Measurements from ENCODE around the gene COBL. TPM values are rescaled to one million over a fixed set of nuclear protein-coding genes. Genes with fewer than 3 reads are reported as not detected.

COBL gene
- total and polyA plus RNA-seq, 2 of the 4 experiments (the other 2 are of a cell fraction): under 0.01 TPM; not detected in 1

GRCh38 chr7:51067258-51067657 lies 249.4 kb downstream of the COBL start:
- intact Hi-C loops (cut with micrococcal nuclease): loop anchor here (1.0 to 10.0 kb wide), 5 partner anchors 274 to 599 kb away; partner anchors contain the start of gene GRB10
- in situ Hi-C loops (cut with MboI; ENCODE audit: low sequenced_read_pairs): loop anchor here (25.0 kb wide), 1 partner anchor 280 kb away; the partner anchor contains the start of gene GRB10
- Histone ChIP-seq H3K4me2 (ENCODE audit: low read depth, low read length) (no peak overlapping the region), H3K14ac (replicated peaks; ENCODE audit: low read depth, low read length) (no peak overlapping the region), H2BK5ac (ENCODE audit: low read depth, low read length, poor library complexity, severe bottlenecking) (no peak overlapping the region), H3K27ac (ENCODE audit: insufficient read depth, low read length) (no peak overlapping the region), H3K4ac (ENCODE audit: low read depth, low read length) (no peak overlapping the region), H2AFZ (replicated peaks; ENCODE audit: low read length, poor library complexity) (no peak overlapping the region), H3K56ac (ENCODE audit: extremely low read depth, insufficient read depth, low read length) (no peak overlapping the region), H3K4me1 (ENCODE audit: control insufficient read depth, insufficient read depth, low read length) (no peaks in the 10 kb centered on the region), H4K8ac (ENCODE audit: low read depth in 2 of 2, low read length in 2 of 2) (no peak overlapping the region), H3K9me1 (ENCODE audit: insufficient read depth, low read length) (no peaks in the 10 kb centered on the region), H3K23ac (ENCODE audit: low read depth, low read length) (no peak overlapping the region), H4K20me1 (ENCODE audit: insufficient read depth, low read length) (no peaks in the 10 kb centered on the region), H3K18ac (ENCODE audit: low read depth, low read length) (no peak overlapping the region), H4K5ac (ENCODE audit: low read depth, low read length) (no peak overlapping the region), H2AK9ac (replicated peaks; ENCODE audit: low read depth, low read length, poor library complexity) (no peak overlapping the region), H2BK120ac (ENCODE audit: low read depth, low read length) (no peak overlapping the region), H3K4me3 (ENCODE audit: insufficient read depth, low read depth, low read length) (no peak overlapping the region), H3K9me3 (ENCODE audit: control insufficient read depth, insufficient read depth, low read length) (no peaks in the 10 kb centered on the region), H3K27me3 (ENCODE audit: control insufficient read depth, insufficient read depth, low read length) (peaks cover 13% of the 10 kb centered on the region; the same call in 1 of the 2 replicates), H3K79me1 (ENCODE audit: low read depth in 1 of 2, low read length in 2 of 2) (no peaks in the 10 kb centered on the region), H3K36me3 (ENCODE audit: control insufficient read depth, insufficient read depth, low read length) (no peaks in the 10 kb centered on the region), H2AK5ac (ENCODE audit: low read depth, low read length) (no peak overlapping the region), H2BK20ac (ENCODE audit: low read depth, low read length) (no peak overlapping the region), H4K91ac (ENCODE audit: insufficient read depth, low read depth, low read length) (no peak overlapping the region), H3K9ac (ENCODE audit: low read depth, low read length) (no peak overlapping the region), H2BK15ac (ENCODE audit: low read depth, low read length) (no peak overlapping the region)
- ChIA-PET POLR2A (ENCODE audit: unreplicated experiment) (no interaction called here), CTCF (interaction anchor here (0.6 to 1.5 kb wide), 4 partner anchors 23 to 599 kb away, joined by 3 to 8 read pairs (median 4); no protein-coding TSS in a partner anchor)
- ATAC-seq (ENCODE audit: low read depth): peak; percentile 32
- BruUV-seq (replicated peaks): no TSS peak
- dilution Hi-C loops (cut with HindIII; ENCODE audit: low sequenced_read_pairs, unreplicated experiment): no loop called here
- TF ChIP-seq POLR2A (IDR thresholded peaks at IDR 0.05; ENCODE audit: low read depth, low read length): no peak
- TF ChIP-seq CHD1 (IDR thresholded peaks at IDR 0.05; ENCODE audit: low read depth, low read length): no peak
- TF ChIP-seq MXI1 (IDR thresholded peaks at IDR 0.05; ENCODE audit: borderline replicate concordance, low read depth, low read length): no peak
- TF ChIP-seq RCOR1 (IDR thresholded peaks at IDR 0.05; ENCODE audit: insufficient replicate concordance, low read length): no peak
- no peak for TF ChIP-seq USF2 (IDR thresholded peaks at IDR 0.05; ENCODE audit: low read depth, low read length)
- no peak for TF ChIP-seq MAZ (IDR thresholded peaks at IDR 0.05; ENCODE audit: borderline replicate concordance, low read depth, low read length)
- DNase-seq: no peak

All from IMR-90 (cell line).